HG03103 (cell line): ENCODE data around the gene HOXA7.

Experiments
- ATAC-seq: cut with Tn5 transposase; IDR thresholded peaks from one replicate; pipeline ENCODE4 v1.9.1; 2021; ENCODE audit warnings: low read depth; ENCODE audit not compliant: unreplicated experiment

HOXA7 gene

GRCh38 chr7:27172315-27172774 lies 15.9 kb upstream of the HOXA7 start:
- no peak for ATAC-seq

DNA sequence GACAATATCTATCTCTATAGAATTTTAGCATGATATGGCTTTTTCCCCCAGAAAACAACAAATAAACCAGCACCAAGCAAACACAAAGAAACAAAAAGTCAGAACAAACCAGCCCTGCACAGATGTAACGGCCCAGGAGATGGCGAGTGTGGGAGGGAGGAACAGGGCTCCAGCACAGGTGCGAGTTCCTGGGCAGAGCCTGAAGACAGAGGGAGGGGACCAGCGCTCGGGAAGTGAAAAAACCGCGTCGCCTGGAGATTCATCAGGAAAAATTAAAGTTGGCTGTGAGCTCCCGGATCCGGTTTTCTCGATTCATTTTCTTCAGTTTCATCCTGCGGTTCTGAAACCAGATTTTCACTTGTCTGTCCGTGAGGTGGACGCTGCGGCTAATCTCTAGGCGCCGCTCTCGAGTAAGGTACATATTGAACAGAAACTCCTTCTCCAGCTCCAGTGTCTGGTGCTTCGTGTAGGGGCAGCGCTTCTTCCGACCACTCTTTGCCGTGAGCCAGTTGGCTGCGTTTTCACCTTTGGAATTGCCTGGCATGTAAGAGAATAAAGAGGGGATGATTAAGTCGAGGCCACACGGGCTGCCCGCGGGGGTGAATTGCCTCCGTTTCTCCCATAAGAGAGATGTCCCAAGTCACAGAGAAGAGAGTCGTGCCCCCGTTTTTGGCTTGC lies 15.3 kb upstream of the HOXA7 start:
- no peak for ATAC-seq

DNA sequence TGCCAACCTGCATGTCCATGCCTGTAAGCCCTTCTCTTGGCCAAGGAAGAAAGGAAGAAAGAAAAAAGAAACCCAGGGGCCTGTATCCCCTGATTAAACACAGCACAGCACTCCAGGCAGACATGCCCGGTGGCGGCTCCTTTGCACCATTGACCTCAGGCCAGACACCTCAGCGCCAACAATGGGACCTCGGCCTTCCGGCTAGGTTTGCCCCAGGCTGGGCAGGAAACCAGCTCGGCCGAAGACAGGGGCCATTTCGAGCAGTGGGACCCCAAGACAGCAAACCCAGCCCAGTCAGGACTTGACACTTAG lies 14.8 kb upstream of the HOXA7 start:
- no peak for ATAC-seq

GRCh38 chr7:27170426-27171324 lies 14.2 kb upstream of the HOXA7 start:
- ATAC-seq = no peak

- ATAC-seq = no peak
Observed at GRCh38 chr7:27169658-27170425, 13.4 kb upstream of the HOXA7 start.

- ATAC-seq = no peak
Observed at GRCh38 chr7:27168265-27168947, 11.9 kb upstream of the HOXA7 start.

GRCh38 chr7:27167916-27168264 lies 11.4 kb upstream of the HOXA7 start:
- ATAC-seq = no peak

DNA sequence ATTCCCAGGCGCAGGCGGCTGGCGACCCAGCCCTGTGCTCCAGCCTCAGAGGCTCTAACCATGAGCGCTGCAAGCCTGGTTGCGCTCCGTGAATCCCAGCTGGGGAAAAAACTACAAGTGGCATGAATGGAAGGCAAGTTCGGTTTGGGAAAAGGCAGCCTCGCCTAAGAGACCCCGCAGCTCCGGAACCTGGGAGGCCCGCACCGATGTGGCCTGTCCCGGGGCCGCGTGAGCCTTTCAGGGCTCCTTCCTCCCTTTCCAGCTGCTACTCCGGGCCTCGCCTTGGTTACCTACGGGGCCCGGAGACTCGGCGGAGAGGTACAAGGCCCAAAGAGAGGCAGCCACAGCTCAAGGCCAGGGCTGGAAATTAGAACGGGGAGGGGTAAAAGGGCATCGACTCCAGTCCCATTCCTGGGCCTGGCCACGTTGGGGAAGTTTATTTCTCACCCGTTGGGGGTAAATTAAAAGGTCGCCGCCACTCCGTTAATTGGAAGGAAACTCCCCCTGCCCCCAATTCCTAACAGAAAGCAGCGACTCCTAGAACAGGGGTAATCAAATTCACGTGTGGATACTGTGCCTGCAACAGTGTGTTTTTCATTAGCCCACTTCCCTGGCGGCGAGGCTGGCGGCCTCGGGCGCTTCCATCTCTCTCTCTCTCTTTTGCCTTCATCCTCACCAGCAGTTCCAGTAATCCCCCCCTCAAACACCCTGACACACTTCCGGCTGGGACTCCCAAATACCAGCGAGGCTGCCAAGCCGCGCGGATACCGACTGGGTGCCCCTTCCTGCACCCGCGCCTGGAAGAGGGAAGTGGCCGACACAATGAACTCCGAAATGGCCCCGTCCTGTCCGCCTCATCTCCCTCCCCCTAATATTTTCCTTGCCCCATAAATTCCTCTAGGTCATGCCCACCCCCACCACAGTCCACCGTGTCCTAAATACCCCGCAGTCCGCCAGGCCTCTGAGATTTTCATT lies 10.3 kb upstream of the HOXA7 start:
- ATAC-seq = no peak

DNA sequence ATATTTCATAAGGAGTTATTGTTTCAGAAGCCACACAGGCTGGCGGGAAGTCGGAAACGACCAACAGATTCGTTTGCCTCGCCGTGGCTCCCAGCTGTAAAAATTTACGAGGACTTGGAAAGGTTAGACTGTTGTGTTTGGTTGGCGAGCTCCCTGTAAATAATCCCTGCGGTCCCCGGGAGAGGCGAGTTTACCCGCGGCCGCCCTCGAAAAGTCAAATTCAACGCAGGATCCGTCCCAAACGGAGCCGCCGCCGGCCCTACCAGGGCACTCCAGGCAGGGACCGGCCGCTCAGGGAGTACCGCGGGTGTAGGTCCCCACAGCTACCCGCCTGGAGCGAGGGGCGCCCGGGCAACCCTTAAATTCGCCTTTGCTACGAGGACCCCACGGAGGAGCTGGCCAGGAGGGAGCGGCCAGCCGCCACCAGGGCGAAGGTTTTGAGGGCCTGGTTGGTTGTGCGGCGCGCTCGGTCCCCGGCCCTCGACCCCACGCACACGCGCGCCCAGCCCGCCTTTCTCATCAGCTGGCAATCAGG lies 9.6 kb upstream of the HOXA7 start:
- ATAC-seq = no peak

GRCh38 chr7:27165089-27165995 lies 8.9 kb upstream of the HOXA7 start, which contains the start of gene HOXA9:
TSS of gene HOXA9 (minus strand) at chr7:27165537. CDS start at chr7:27165457, 80 bp downstream.
- ATAC-seq = no peak

DNA sequence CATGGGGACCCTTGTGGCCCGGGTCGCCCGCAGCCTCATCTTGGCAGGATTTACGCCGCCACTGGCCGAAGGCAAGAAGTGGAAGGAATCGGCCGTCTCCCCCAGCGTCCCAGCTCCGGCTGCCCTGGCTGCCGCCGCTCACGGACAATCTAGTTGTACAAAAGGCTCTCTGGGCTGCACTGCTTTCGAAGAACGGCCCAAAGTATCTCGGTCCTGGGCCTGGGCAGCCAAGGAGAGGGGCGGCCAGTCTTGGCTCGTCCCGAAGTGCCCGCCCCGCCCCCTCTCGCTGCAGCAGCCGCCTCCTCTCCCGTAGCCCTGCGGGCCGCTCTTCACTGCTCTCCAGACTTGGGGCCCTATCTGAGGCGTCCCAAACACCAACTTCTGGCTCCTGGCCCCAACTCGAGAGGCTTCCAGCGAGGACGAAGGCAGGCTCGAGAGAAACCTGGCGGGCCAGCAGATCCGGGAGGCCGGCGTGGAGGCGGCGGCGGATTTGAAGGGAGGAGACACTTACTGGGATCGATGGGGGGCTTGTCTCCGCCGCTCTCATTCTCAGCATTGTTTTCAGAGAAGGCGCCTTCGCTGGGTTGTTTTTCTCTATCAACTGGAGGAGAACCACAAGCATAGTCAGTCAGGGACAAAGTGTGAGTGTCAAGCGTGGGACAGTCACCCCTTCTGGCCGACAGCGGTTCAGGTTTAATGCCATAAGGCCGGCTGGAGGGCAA lies 8.1 kb upstream of the HOXA7 start:
- no peak for ATAC-seq

GRCh38 chr7:27164045-27164366 lies 7.5 kb upstream of the HOXA7 start:
- ATAC-seq = no peak

- no peak for ATAC-seq
Observed at GRCh38 chr7:27163288-27164044, 7.0 kb upstream of the HOXA7 start.

GRCh38 chr7:27162561-27163287 lies 6.2 kb upstream of the HOXA7 start:
- no peak for ATAC-seq

DNA sequence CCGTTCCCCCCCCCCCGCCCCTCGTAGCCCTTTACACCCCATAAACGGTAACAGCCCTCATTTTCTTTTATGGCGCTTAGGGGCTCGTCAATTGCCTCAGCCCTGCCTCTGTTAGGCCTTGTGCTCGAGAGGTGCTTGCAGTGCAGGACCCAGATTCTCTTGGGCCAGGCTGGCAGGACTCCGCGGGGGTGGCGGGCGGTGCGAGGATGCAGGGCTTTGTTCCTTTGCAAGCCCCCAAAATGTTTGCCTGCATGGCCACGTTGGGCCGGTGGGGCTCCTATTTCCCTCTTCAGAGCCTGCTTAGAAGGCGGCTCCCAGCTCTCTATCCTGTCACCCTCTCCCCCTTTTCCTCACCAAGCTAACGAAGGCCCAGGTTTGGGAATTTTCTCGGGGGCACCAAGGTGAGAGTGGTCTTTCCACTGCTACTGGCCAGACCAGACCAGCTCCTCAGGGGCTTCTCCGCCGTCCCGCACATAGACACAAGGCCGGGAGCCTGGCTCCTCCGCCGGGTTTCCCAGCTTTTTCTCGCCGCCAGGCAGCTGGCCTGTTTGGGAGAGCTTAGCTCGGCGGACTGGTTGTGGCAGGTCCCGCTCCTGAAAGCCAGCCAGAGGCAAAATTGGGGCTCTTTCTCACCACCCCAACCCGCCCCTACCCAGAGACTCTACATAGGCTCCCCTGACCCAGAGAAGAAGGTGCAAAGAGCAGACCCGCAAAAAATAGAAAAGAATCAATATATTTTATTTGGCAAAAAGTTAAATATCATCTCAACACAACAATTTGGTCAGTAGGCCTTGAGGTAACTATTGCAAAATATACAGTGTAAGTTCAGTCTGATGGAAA lies 5.5 kb upstream of the HOXA7 start:
- no peak for ATAC-seq
